Neutrophil (primary cell): Measurements from ENCODE around the gene PALLD.

Experiments used
- H3K27ac ChIP-seq: fragments of 200-600 bp; sonication (generic); 2 replicates; pipeline ENCODE4 v1.5.1; 2016; ENCODE audit warnings: mild to moderate bottlenecking, moderate library complexity
- H3K27me3 ChIP-seq: fragments of 200-600 bp; sonication (generic); 2 replicates; pipeline ENCODE4 v1.6.0; 2016; ENCODE audit warnings: mild to moderate bottlenecking
- H3K36me3 ChIP-seq: fragments of 200-600 bp; sonication (generic); 2 replicates; pipeline ENCODE4 v1.5.1; 2017
- H3K4me1 ChIP-seq, 2 experiments: fragments of 200-600 bp in 1 of 2; sonication (generic) in 1 of 2; 1 replicate in 1 of 2; 2 replicates in 1 of 2; pipeline versions ENCODE4 v1.5.1 to v1.6.1; 2013 to 2016; ENCODE audit warnings: low read depth in 1 of 2, low read length in 1 of 2, mild to moderate bottlenecking in 1 of 2, moderate library complexity in 1 of 2; ENCODE audit not compliant: control insufficient read depth in 1 of 2, insufficient read depth in 1 of 2
- H3K4me3 ChIP-seq, 2 experiments: fragments of 200-600 bp in 1 of 2; sonication (generic) in 1 of 2; 1 replicate in 1 of 2; 2 replicates in 1 of 2; pipeline ENCODE4 v1.5.1; 2013 to 2016; ENCODE audit warnings: low read depth in 1 of 2, low read length in 1 of 2, mild to moderate bottlenecking in 1 of 2, moderate library complexity in 1 of 2
- H3K9me3 ChIP-seq: fragments of 200-600 bp; sonication (generic); 2 replicates; pipeline ENCODE4 v1.5.1; 2016
- CTCF ChIP-seq: fragments of 200-600 bp; sonication (generic); IDR thresholded peaks from 2 replicates; pipeline ENCODE4 v1.5.1; 2016; ENCODE audit warnings: antibody characterized with exemption

The PALLD gene

GRCh38 chr4:168831919-168832762 lies 335.3 kb downstream of the PALLD start:
- H3K9me3 ChIP-seq = no peaks in the 10 kb centered on the region
- H3K27ac ChIP-seq = no peak overlapping the region
- H3K27me3 ChIP-seq = peaks cover 96% of the 10 kb centered on the region
- no peak for TF ChIP-seq CTCF
- peaks cover 6 to 13% of the 10 kb centered on the region in 2 experiments for H3K4me1 ChIP-seq
- H3K36me3 ChIP-seq = no peaks in the 10 kb centered on the region
- H3K4me3 ChIP-seq = peak overlapping the region; percentile 13 to 49

- Histone ChIP-seq H3K9me3 (no peaks in the 10 kb centered on the region), H3K27ac (no peak overlapping the region), H3K27me3 (peaks cover 100% of the 10 kb centered on the region), H3K36me3 (no peaks in the 10 kb centered on the region), H3K4me3 (no peak overlapping the region), H3K4me1 (peaks cover 6 to 13% of the 10 kb centered on the region in 2 experiments)
- TF ChIP-seq CTCF = no peak
Observed at GRCh38 chr4:168832763-168833575, 336.1 kb downstream of the PALLD start.

- Histone ChIP-seq H3K27me3 (peaks cover 94% of the 10 kb centered on the region), H3K9me3 (no peaks in the 10 kb centered on the region), H3K36me3 (no peaks in the 10 kb centered on the region), H3K27ac (no peak overlapping the region), H3K4me3 (no peak overlapping the region), H3K4me1 (peaks cover 6 to 13% of the 10 kb centered on the region in 2 experiments)
- no peak for TF ChIP-seq CTCF
Observed at GRCh38 chr4:168833881-168834280, 337.0 kb downstream of the PALLD start.

- H3K27ac ChIP-seq = no peak overlapping the region
- H3K27me3 ChIP-seq = peaks cover 81% of the 10 kb centered on the region
- no peak for TF ChIP-seq CTCF
- H3K9me3 ChIP-seq = no peaks in the 10 kb centered on the region
- no peak overlapping the region for H3K4me3 ChIP-seq
- H3K36me3 ChIP-seq = no peaks in the 10 kb centered on the region
- H3K4me1 ChIP-seq = peaks cover 6 to 13% of the 10 kb centered on the region in 2 experiments
Observed at GRCh38 chr4:168835880-168836454, 339.1 kb downstream of the PALLD start.

- Histone ChIP-seq H3K4me1 (peaks cover 6 to 13% of the 10 kb centered on the region in 2 experiments), H3K27me3 (peaks cover 76% of the 10 kb centered on the region), H3K4me3 (no peak overlapping the region), H3K9me3 (no peaks in the 10 kb centered on the region), H3K36me3 (no peaks in the 10 kb centered on the region), H3K27ac (no peak overlapping the region)
- TF ChIP-seq CTCF = no peak
Observed at GRCh38 chr4:168836490-168836889, 339.6 kb downstream of the PALLD start.
